H1 (cell line): ENCODE measurements around the gene ZSCAN30. TPM values are rescaled to one million over a fixed set of nuclear protein-coding genes. Genes with fewer than 3 reads are reported as not detected.

Experiments used
- BRCA1 ChIP-seq: IDR thresholded peaks from 2 replicates; pipeline ENCODE4 v1.6.1; 2012; ENCODE audit warnings: low read depth, low read length, improper control_type of control experiment
- FOSL1 ChIP-seq: IDR thresholded peaks from 2 replicates; pipeline ENCODE4 v1.6.1; 2011; ENCODE audit warnings: mild to moderate bottlenecking, low read depth, low read length, moderate library complexity; ENCODE audit not compliant: insufficient read depth
- GTF2F1 ChIP-seq: IDR thresholded peaks from 2 replicates; pipeline ENCODE4 v1.6.1; 2012; ENCODE audit warnings: low read depth, low read length, improper control_type of control experiment, borderline replicate concordance
- POLR2A ChIP-seq, 2 experiments: IDR thresholded peaks; 1 replicate in 1 of 2; 2 replicates in 1 of 2; pipeline ENCODE4 v1.6.1; 2011; ENCODE audit warnings: low read depth in 2 of 2, low read length in 2 of 2, mild to moderate bottlenecking in 2 of 2; ENCODE audit errors: control extremely low read depth in 1 of 2
- POLR2AphosphoS5 ChIP-seq: IDR thresholded peaks from 2 replicates; pipeline ENCODE4 v1.6.1; 2011; ENCODE audit warnings: low read depth, low read length
- SUZ12 ChIP-seq: fragments of 200-600 bp; sonication (generic); IDR thresholded peaks from 2 replicates; pipeline ENCODE4 v1.6.1; 2012; ENCODE audit warnings: mild to moderate bottlenecking, inconsistent platforms, low read length, moderate library complexity, mixed read lengths
- YY1 ChIP-seq: IDR thresholded peaks from 2 replicates; pipeline ENCODE4 v1.6.1; 2011; ENCODE audit warnings: low read depth, mild to moderate bottlenecking, low read length
- polyA plus RNA-seq, 7 experiments: library from polyadenylated mRNA; depleted of rRNA in 3 of 7; stranded (reverse) in 5 of 7; unstranded in 2 of 7; fragments of >200 nt in 5 of 7; fragments of 200-250 nt in 2 of 7; gene quantifications; 1 replicate in 5 of 7; 2 replicates in 1 of 7; 4 replicates in 1 of 7; pipeline versions ENCODE4 v1.2.1 to v1.2.3, GENCODE V29; 2011 to 2013; ENCODE audit warnings: missing spikeins in 2 of 7, mixed read lengths in 2 of 7
- total RNA-seq: library from RNA; stranded (reverse); fragmentation: NEBNext Ultra II Directional; extraction: Animal tissue kit (Norgen Biotek cat#: 25700); gene quantifications from 2 replicates; pipeline ENCODE4 v1.2.1, GENCODE V29; 2021

Gene ZSCAN30
- total and polyA plus RNA-seq, 2 of the 8 experiments (the other 6 are each of a cell fraction or from before 2014, with no cell fraction given): 4.4 to 10.3 TPM

GRCh38 chr18:35223797-35224196, 66.2 kb downstream of the ZSCAN30 start (continued):
- no peak for TF ChIP-seq FOSL1
- no peak for TF ChIP-seq YY1
- TF ChIP-seq POLR2AphosphoS5: no peak
- no peak for TF ChIP-seq POLR2A (IDR thresholded peaks at IDR 0.05; ENCODE audit: control extremely low read depth in 1 of 2, low read depth in 2 of 2, low read length in 2 of 2)
- no peak for TF ChIP-seq BRCA1
- no peak for TF ChIP-seq GTF2F1
- no peak for TF ChIP-seq SUZ12
